Transverse colon (tissue), 4 donors: ENCODE measurements around the gene SLC37A3. TPM values are rescaled to one million over a fixed set of nuclear protein-coding genes. Genes with fewer than 3 reads are reported as not detected.

Experiments used
- DNase-seq: peaks from one replicate; pipeline ENCODE4 v3.0.0-alpha.2; 2019
- H3K27ac ChIP-seq, 4 donors: fragments of 200-600 bp; sonication (generic); 2 replicates each; pipeline ENCODE4 v1.5.1; 2016 to 2018; ENCODE audit warnings: inconsistent platforms in 4 of 4
- H3K27me3 ChIP-seq: fragments of 200-600 bp; sonication (generic); 2 replicates; pipeline ENCODE4 v1.5.1; 2017; ENCODE audit warnings: inconsistent platforms
- H3K36me3 ChIP-seq, 4 donors: fragments of 200-600 bp; sonication (generic); 2 replicates each; pipeline ENCODE4 v1.5.1; 2017 to 2019; ENCODE audit warnings: inconsistent platforms in 4 of 4
- H3K4me1 ChIP-seq, 4 donors: fragments of 200-600 bp; sonication (generic); 2 replicates each; pipeline ENCODE4 v1.5.1; 2017 to 2020; ENCODE audit warnings: inconsistent platforms in 4 of 4
- H3K4me3 ChIP-seq, 4 donors: fragments of 200-600 bp; sonication (generic); 1 replicate in 1 of 4; 2 replicates in 3 of 4; pipeline versions ENCODE4 v1.5.1 to v1.6.1; 2017 to 2019; ENCODE audit warnings: inconsistent platforms in 4 of 4
- H3K9me3 ChIP-seq, 2 donors: fragments of 200-600 bp; sonication (generic); 2 replicates each; pipeline ENCODE4 v1.5.1; 2017 to 2019; ENCODE audit warnings: inconsistent platforms in 2 of 2
- CTCF ChIP-seq, 5 experiments: fragments of 200-600 bp in 3 of 5; fragments of 450-650 bp in 2 of 5; sonication (generic) in 3 of 5; IDR thresholded peaks; 1 replicate in 2 of 5; 2 replicates in 3 of 5; pipeline ENCODE4 v1.5.1; 2016 to 2017; ENCODE audit warnings: antibody characterized with exemption in 5 of 5, inconsistent platforms in 3 of 5, mild to moderate bottlenecking in 2 of 5, moderate library complexity in 1 of 5
- EP300 ChIP-seq: sonication (generic); formaldehyde crosslinking; IDR thresholded peaks from one replicate; pipeline ENCODE4 v1.6.1; 2017; ENCODE audit warnings: antibody characterized with exemption, low read depth
- POLR2A ChIP-seq: fragments of 450-650 bp; IDR thresholded peaks from one replicate; pipeline ENCODE4 v1.6.1; 2016; ENCODE audit warnings: antibody characterized with exemption, mild to moderate bottlenecking, moderate library complexity
- POLR2AphosphoS5 ChIP-seq, 3 donors: sonication (generic); formaldehyde crosslinking; IDR thresholded peaks; one replicate each; pipeline ENCODE4 v1.6.1; 2016; ENCODE audit warnings: antibody characterized with exemption in 3 of 3
- WGBS, 2 donors: methylation state at CpG; one replicate each; pipeline ENCODE4 v1.1.5; 2018; ENCODE audit warnings: low coverage in 1 of 2; 5-methylcytosine and 5-hydroxymethylcytosine counted together
- in situ Hi-C, 4 donors: fragments of 200-750 bp; cut with MboI; loops; one replicate each; pipeline versions ENCODE4 v1.15.0 to v1.15.1; 2017; ENCODE audit warnings: low sequenced_read_pairs in 3 of 4, low pct_ligation_motif_present in 1 of 4, low pct_unique_long_range_greater_than_20kb in 1 of 4
- intact Hi-C: fragments of 100-400 bp; cut with DNase I; formaldehyde crosslinking; loops from one replicate; pipeline ENCODE4 v1.15.1; 2023; ENCODE audit warnings: low total_unique reads
- total RNA-seq, 4 donors: library from RNA; depleted of rRNA; stranded (reverse); fragments of >200 nt; gene quantifications; one replicate each; pipeline ENCODE4 v1.1.0, GENCODE V29; 2016

Gene SLC37A3
- total RNA-seq, 4 donors from 2014 or later: 34.8 to 132 (median 76.0) TPM

GRCh38 chr7:140310337-140311002, 87.9 kb downstream of the SLC37A3 start:
- Histone ChIP-seq H3K4me1 (peaks cover 2 to 31% (median 10%) of the 10 kb centered on the region in 4 donors), H3K27ac (no peak overlapping the region), H3K4me3 (no peak overlapping the region), H3K9me3 (peaks cover 0 to 8% of the 10 kb centered on the region in 2 donors), H3K36me3 (no peaks in the 10 kb centered on the region), H3K27me3 (no peaks in the 10 kb centered on the region)
- DNase-seq: no peak
- in situ Hi-C loops (loop anchor here in 2 of 4 donors (25.0 kb wide), 1 partner anchor 148 kb away; no protein-coding TSS in a partner anchor), intact Hi-C loops (no loop called here)
- no peak for TF ChIP-seq CTCF (IDR thresholded peaks at IDR 0.05)
- WGBS, 2 donors: 49 to 61% methylated on average over 3 of the region's 3 CpGs

- Histone ChIP-seq H3K4me1 (peaks cover 0 to 23% (median 8%) of the 10 kb centered on the region in 4 donors), H3K4me3 (no peak overlapping the region), H3K36me3 (no peaks in the 10 kb centered on the region), H3K27ac (peak overlapping the region; percentile 20 to 57 (median 43)), H3K9me3 (peaks cover 0 to 8% of the 10 kb centered on the region in 2 donors), H3K27me3 (no peaks in the 10 kb centered on the region)
- no peak for DNase-seq
- in situ Hi-C loops (loop anchor here in 2 of 4 donors (25.0 kb wide), 1 partner anchor 146 kb away; no protein-coding TSS in a partner anchor), intact Hi-C loops (no loop called here)
- 57 to 73% methylated on average over 3 of the region's 3 CpGs for WGBS, 2 donors
- no peak for TF ChIP-seq CTCF (IDR thresholded peaks at IDR 0.05)
- TF ChIP-seq POLR2AphosphoS5 (IDR thresholded peaks at IDR 0.05): peak in 1 of 3 donors; percentile 19
- no peak for TF ChIP-seq POLR2A
- no peak for TF ChIP-seq EP300
Observed at GRCh38 chr7:140308060-140308459, 90.3 kb downstream of the SLC37A3 start.

- TF ChIP-seq POLR2AphosphoS5 (IDR thresholded peaks at IDR 0.05) (no peak), EP300 (no peak), POLR2A (no peak), CTCF (IDR thresholded peaks at IDR 0.05) (peak in 4 of 5 experiments; percentile 19 to 36 (median 25))
Observed at GRCh38 chr7:140304191-140304799, 94.0 kb downstream of the SLC37A3 start.

GRCh38 chr7:140300243-140301136, 97.8 kb downstream of the SLC37A3 start:
- Histone ChIP-seq H3K9me3 (no peaks in the 10 kb centered on the region), H3K27ac (no peak overlapping the region), H3K4me3 (no peak overlapping the region), H3K4me1 (peaks cover 0 to 5% (median 1%) of the 10 kb centered on the region in 4 donors), H3K36me3 (no peaks in the 10 kb centered on the region), H3K27me3 (no peaks in the 10 kb centered on the region)
- in situ Hi-C loops (loop anchor here in 2 of 4 donors (25.0 kb wide), 1 partner anchor 138 kb away; no protein-coding TSS in a partner anchor), intact Hi-C loops (no loop called here)
- WGBS, 2 donors: 81 to 91% methylated on average over 6 to 12 of the region's 13 CpGs
- DNase-seq: no peak
- no peak for TF ChIP-seq POLR2AphosphoS5 (IDR thresholded peaks at IDR 0.05)
- TF ChIP-seq EP300: no peak
- TF ChIP-seq CTCF (IDR thresholded peaks at IDR 0.05): no peak
- TF ChIP-seq POLR2A: no peak

More at GRCh38 chr7:140304191-140304799, 94.0 kb downstream of the SLC37A3 start:
- WGBS, 2 donors: 45 to 68% methylated on average over 2 to 3 of the region's 3 CpGs
- Histone ChIP-seq H3K27ac (no peak overlapping the region), H3K9me3 (no peaks in the 10 kb centered on the region), H3K36me3 (no peaks in the 10 kb centered on the region), H3K4me3 (no peak overlapping the region), H3K27me3 (no peaks in the 10 kb centered on the region), H3K4me1 (peaks cover 0 to 23% (median 8%) of the 10 kb centered on the region in 4 donors)
- DNase-seq: no peak
- in situ Hi-C loops: loop anchor here in 2 of 4 donors (25.0 kb wide), 1 partner anchor 142 kb away; no protein-coding TSS in a partner anchor
- intact Hi-C loops: no loop called here
